ENCODE results near the gene THRAP3.
"Not testable (repeated sequence)": the region's sequence is repeated elsewhere in the genome, so short reads cannot be mapped to it uniquely, and the experiment has no call there.

The THRAP3 gene

GRCh38 chr1:36206323-36206858 is 17.9 kb upstream of the THRAP3 start:
- no peak for DNase-seq

- DNase-seq, result no peak
These were observed 16.9 kb upstream of the THRAP3 start for GRCh38 chr1:36207339-36207738.

- DNase-seq, result no peak
These were observed 15.1 kb upstream of the THRAP3 start for GRCh38 chr1:36208978-36209703.

- DNase-seq, result no peak
These were observed 12.9 kb upstream of the THRAP3 start for GRCh38 chr1:36211307-36211706.

GRCh38 chr1:36211841-36212240 is 12.4 kb upstream of the THRAP3 start:
- DNase-seq, result no peak

- no peak for DNase-seq
These were observed 11.5 kb upstream of the THRAP3 start for GRCh38 chr1:36212782-36213181.

GRCh38 chr1:36217670-36218069 is 6.6 kb upstream of the THRAP3 start:
- DNase-seq, result no peak

GRCh38 chr1:36221901-36222300 is 2.3 kb upstream of the THRAP3 start:
- not testable (repeated sequence) for DNase-seq

GRCh38 chr1:36222481-36223380 is 1.5 kb upstream of the THRAP3 start:
- DNase-seq, result no peak

- no peak for DNase-seq
These were observed 755 bp upstream of the THRAP3 start for GRCh38 chr1:36223381-36223995.

- no peak for DNase-seq
These were observed 467 bp downstream of the THRAP3 start for GRCh38 chr1:36224537-36225282.

GRCh38 chr1:36225283-36225899 is 1.1 kb downstream of the THRAP3 start:
- DNase-seq, result no peak

GRCh38 chr1:36230279-36230678 is 6.0 kb downstream of the THRAP3 start:
- not testable (repeated sequence) for DNase-seq

GRCh38 chr1:36231191-36231590 is 6.9 kb downstream of the THRAP3 start:
- no peak for DNase-seq

- DNase-seq, result no peak
These were observed 8.2 kb downstream of the THRAP3 start for GRCh38 chr1:36232212-36233095.

- DNase-seq, result no peak
These were observed 12.1 kb downstream of the THRAP3 start for GRCh38 chr1:36236302-36236701.

GRCh38 chr1:36238433-36238832 is 14.2 kb downstream of the THRAP3 start:
- DNase-seq, result no peak

- DNase-seq, result no peak
These were observed 15.8 kb downstream of the THRAP3 start for GRCh38 chr1:36239941-36240637.

GRCh38 chr1:36247538-36247937 is 23.3 kb downstream of the THRAP3 start:
- DNase-seq, result no peak

GRCh38 chr1:36248250-36248894 is 24.1 kb downstream of the THRAP3 start:
- no peak for DNase-seq
